ENCODE measurements around the gene FAM89A. TPM values are rescaled to one million over a fixed set of nuclear protein-coding genes. Genes with fewer than 3 reads are reported as not detected.

The FAM89A gene
- total and polyA plus RNA-seq, 9 of the 15 experiments (the other 6 are each of a cell fraction or from before 2014, with no cell fraction given): 8.7 to 66.2 (median 43.3) TPM

DNA sequence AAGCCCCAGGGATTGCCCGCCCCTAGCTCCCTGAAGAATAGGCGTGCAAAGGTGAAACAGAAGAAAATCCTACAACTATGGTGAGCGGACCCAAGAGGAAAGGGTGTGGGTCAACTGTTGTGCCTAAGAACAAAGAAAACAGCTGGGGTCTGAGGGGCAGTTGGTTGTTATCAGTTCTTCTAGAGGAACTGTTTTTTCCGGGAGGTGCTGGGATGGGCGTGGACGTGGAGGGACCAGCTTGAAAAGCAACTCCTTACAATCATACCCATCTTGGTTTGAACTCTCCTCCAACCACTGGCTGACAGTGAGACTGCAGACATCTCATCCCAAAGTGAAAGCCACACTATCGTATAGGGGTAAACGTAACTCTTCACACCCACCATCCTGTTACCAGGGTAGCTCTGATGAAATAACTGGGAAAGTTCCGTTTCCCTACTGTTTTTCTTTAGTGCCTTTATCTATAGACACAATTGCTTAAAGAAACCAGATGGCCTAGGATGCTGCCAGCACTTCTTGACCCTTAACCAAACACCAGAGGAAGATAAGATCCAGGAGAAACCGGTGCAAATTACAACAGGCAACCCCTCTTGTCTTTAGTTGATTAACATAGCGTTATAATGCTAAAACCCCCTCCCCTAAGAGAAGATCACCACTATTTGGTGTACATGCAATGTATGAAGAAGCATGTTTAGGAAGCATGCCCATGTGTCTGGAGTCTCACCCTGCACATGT is 25.6 kb upstream of the FAM89A start (continued):
- TF ChIP-seq CAMTA2 (CRISPR knock-in tag; conservative IDR thresholded peaks at IDR 0.05) (no peak), GTF2E2 (tag; IDR thresholded peaks at IDR 0.05) (no peak), CHCHD3 (CRISPR knock-in tag; IDR thresholded peaks at IDR 0.05) (no peak), PRMT5 (CRISPR knock-in tag; IDR thresholded peaks at IDR 0.05) (no peak), HDAC1 (IDR thresholded peaks at IDR 0.05) (no peak), DDX20 (tag; IDR thresholded peaks at IDR 0.05; ENCODE audit: low read depth) (no peak), ZKSCAN8 (CRISPR knock-in tag; IDR thresholded peaks at IDR 0.05) (peak; percentile 50; the same call in 1 of the 2 replicates), DACH1 (IDR thresholded peaks at IDR 0.05; ENCODE audit: partially characterized antibody) (peak; percentile 13)
- TF ChIP-seq, protein P1, sequence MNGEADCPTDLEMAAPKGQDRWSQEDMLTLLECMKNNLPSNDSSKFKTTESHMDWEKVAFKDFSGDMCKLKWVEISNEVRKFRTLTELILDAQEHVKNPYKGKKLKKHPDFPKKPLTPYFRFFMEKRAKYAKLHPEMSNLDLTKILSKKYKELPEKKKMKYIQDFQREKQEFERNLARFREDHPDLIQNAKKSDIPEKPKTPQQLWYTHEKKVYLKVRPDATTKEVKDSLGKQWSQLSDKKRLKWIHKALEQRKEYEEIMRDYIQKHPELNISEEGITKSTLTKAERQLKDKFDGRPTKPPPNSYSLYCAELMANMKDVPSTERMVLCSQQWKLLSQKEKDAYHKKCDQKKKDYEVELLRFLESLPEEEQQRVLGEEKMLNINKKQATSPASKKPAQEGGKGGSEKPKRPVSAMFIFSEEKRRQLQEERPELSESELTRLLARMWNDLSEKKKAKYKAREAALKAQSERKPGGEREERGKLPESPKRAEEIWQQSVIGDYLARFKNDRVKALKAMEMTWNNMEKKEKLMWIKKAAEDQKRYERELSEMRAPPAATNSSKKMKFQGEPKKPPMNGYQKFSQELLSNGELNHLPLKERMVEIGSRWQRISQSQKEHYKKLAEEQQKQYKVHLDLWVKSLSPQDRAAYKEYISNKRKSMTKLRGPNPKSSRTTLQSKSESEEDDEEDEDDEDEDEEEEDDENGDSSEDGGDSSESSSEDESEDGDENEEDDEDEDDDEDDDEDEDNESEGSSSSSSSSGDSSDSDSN (IDR thresholded peaks at IDR 0.05; ENCODE audit: borderline replicate concordance in 1 of 2, low read depth in 2 of 2, low read length in 2 of 2): 0 out of 4 replicates have a peak, but pooled peaks of 1 of the 2 experiments have one; percentile 32
- TF ChIP-seq, protein P2, sequence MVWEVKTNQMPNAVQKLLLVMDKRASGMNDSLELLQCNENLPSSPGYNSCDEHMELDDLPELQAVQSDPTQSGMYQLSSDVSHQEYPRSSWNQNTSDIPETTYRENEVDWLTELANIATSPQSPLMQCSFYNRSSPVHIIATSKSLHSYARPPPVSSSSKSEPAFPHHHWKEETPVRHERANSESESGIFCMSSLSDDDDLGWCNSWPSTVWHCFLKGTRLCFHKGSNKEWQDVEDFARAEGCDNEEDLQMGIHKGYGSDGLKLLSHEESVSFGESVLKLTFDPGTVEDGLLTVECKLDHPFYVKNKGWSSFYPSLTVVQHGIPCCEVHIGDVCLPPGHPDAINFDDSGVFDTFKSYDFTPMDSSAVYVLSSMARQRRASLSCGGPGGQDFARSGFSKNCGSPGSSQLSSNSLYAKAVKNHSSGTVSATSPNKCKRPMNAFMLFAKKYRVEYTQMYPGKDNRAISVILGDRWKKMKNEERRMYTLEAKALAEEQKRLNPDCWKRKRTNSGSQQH (CRISPR knock-in tag; IDR thresholded peaks at IDR 0.05): 0 out of 2 replicates have a peak, but pooled peaks have one; percentile 32
- TF ChIP-seq, protein P3, sequence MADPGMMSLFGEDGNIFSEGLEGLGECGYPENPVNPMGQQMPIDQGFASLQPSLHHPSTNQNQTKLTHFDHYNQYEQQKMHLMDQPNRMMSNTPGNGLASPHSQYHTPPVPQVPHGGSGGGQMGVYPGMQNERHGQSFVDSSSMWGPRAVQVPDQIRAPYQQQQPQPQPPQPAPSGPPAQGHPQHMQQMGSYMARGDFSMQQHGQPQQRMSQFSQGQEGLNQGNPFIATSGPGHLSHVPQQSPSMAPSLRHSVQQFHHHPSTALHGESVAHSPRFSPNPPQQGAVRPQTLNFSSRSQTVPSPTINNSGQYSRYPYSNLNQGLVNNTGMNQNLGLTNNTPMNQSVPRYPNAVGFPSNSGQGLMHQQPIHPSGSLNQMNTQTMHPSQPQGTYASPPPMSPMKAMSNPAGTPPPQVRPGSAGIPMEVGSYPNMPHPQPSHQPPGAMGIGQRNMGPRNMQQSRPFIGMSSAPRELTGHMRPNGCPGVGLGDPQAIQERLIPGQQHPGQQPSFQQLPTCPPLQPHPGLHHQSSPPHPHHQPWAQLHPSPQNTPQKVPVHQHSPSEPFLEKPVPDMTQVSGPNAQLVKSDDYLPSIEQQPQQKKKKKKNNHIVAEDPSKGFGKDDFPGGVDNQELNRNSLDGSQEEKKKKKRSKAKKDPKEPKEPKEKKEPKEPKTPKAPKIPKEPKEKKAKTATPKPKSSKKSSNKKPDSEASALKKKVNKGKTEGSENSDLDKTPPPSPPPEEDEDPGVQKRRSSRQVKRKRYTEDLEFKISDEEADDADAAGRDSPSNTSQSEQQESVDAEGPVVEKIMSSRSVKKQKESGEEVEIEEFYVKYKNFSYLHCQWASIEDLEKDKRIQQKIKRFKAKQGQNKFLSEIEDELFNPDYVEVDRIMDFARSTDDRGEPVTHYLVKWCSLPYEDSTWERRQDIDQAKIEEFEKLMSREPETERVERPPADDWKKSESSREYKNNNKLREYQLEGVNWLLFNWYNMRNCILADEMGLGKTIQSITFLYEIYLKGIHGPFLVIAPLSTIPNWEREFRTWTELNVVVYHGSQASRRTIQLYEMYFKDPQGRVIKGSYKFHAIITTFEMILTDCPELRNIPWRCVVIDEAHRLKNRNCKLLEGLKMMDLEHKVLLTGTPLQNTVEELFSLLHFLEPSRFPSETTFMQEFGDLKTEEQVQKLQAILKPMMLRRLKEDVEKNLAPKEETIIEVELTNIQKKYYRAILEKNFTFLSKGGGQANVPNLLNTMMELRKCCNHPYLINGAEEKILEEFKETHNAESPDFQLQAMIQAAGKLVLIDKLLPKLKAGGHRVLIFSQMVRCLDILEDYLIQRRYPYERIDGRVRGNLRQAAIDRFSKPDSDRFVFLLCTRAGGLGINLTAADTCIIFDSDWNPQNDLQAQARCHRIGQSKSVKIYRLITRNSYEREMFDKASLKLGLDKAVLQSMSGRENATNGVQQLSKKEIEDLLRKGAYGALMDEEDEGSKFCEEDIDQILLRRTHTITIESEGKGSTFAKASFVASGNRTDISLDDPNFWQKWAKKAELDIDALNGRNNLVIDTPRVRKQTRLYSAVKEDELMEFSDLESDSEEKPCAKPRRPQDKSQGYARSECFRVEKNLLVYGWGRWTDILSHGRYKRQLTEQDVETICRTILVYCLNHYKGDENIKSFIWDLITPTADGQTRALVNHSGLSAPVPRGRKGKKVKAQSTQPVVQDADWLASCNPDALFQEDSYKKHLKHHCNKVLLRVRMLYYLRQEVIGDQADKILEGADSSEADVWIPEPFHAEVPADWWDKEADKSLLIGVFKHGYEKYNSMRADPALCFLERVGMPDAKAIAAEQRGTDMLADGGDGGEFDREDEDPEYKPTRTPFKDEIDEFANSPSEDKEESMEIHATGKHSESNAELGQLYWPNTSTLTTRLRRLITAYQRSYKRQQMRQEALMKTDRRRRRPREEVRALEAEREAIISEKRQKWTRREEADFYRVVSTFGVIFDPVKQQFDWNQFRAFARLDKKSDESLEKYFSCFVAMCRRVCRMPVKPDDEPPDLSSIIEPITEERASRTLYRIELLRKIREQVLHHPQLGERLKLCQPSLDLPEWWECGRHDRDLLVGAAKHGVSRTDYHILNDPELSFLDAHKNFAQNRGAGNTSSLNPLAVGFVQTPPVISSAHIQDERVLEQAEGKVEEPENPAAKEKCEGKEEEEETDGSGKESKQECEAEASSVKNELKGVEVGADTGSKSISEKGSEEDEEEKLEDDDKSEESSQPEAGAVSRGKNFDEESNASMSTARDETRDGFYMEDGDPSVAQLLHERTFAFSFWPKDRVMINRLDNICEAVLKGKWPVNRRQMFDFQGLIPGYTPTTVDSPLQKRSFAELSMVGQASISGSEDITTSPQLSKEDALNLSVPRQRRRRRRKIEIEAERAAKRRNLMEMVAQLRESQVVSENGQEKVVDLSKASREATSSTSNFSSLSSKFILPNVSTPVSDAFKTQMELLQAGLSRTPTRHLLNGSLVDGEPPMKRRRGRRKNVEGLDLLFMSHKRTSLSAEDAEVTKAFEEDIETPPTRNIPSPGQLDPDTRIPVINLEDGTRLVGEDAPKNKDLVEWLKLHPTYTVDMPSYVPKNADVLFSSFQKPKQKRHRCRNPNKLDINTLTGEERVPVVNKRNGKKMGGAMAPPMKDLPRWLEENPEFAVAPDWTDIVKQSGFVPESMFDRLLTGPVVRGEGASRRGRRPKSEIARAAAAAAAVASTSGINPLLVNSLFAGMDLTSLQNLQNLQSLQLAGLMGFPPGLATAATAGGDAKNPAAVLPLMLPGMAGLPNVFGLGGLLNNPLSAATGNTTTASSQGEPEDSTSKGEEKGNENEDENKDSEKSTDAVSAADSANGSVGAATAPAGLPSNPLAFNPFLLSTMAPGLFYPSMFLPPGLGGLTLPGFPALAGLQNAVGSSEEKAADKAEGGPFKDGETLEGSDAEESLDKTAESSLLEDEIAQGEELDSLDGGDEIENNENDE (IDR thresholded peaks at IDR 0.05; ENCODE audit: low read depth, low read length): no peak

Measured in K562 (cell line).